ENCODE data around the gene GIGYF2.

The GIGYF2 gene

GRCh38 chr2:232882085-232882484 lies 185.0 kb downstream of the GIGYF2 start:
- DNase-seq (ENCODE audit: low spot score): no peak

GRCh38 chr2:232882505-232883115 lies 185.5 kb downstream of the GIGYF2 start:
- DNase-seq (ENCODE audit: low spot score): no peak

GRCh38 chr2:232883116-232883721 lies 186.1 kb downstream of the GIGYF2 start:
- no peak for DNase-seq (ENCODE audit: low spot score)

GRCh38 chr2:232884001-232884421 lies 186.9 kb downstream of the GIGYF2 start:
- no peak for DNase-seq (ENCODE audit: low spot score)

GRCh38 chr2:232884549-232885263 lies 187.6 kb downstream of the GIGYF2 start:
- DNase-seq (ENCODE audit: low spot score): no peak

- DNase-seq (ENCODE audit: low spot score): no peak
These were observed 188.3 kb downstream of the GIGYF2 start for GRCh38 chr2:232885264-232885961.

GRCh38 chr2:232886176-232886575 lies 189.0 kb downstream of the GIGYF2 start:
- DNase-seq (ENCODE audit: low spot score): no peak

- DNase-seq (ENCODE audit: low spot score): no peak
These were observed 189.5 kb downstream of the GIGYF2 start for GRCh38 chr2:232886632-232887031.

- no peak for DNase-seq (ENCODE audit: low spot score)
These were observed 190.2 kb downstream of the GIGYF2 start for GRCh38 chr2:232887171-232887850.

- no peak for DNase-seq (ENCODE audit: low spot score)
These were observed 191.1 kb downstream of the GIGYF2 start for GRCh38 chr2:232888099-232888836.

- DNase-seq (ENCODE audit: low spot score): no peak
These were observed 191.9 kb downstream of the GIGYF2 start for GRCh38 chr2:232888839-232889529.

GRCh38 chr2:232889876-232890401 lies 192.8 kb downstream of the GIGYF2 start:
- DNase-seq (ENCODE audit: low spot score): no peak

GRCh38 chr2:232890536-232890895 lies 193.4 kb downstream of the GIGYF2 start:
- DNase-seq (ENCODE audit: low spot score): no peak

- DNase-seq (ENCODE audit: low spot score): no peak
These were observed 193.9 kb downstream of the GIGYF2 start for GRCh38 chr2:232890896-232891601.

GRCh38 chr2:232891621-232892071 lies 194.5 kb downstream of the GIGYF2 start:
- no peak for DNase-seq (ENCODE audit: low spot score)

GRCh38 chr2:232892221-232892620 lies 195.1 kb downstream of the GIGYF2 start:
- DNase-seq (ENCODE audit: low spot score): no peak

- DNase-seq (ENCODE audit: low spot score): no peak
These were observed 195.7 kb downstream of the GIGYF2 start for GRCh38 chr2:232892843-232893242.

- DNase-seq (ENCODE audit: low spot score): no peak
These were observed 196.7 kb downstream of the GIGYF2 start for GRCh38 chr2:232893834-232894233.

- no peak for DNase-seq (ENCODE audit: low spot score)
These were observed 197.1 kb downstream of the GIGYF2 start for GRCh38 chr2:232894251-232894650.

- DNase-seq (ENCODE audit: low spot score): no peak
These were observed 197.6 kb downstream of the GIGYF2 start for GRCh38 chr2:232894746-232895145.

Data from NAMALWA (cell line).